Activated CD8-positive, alpha-beta memory T cell treated with anti-CD3 and anti-CD28 coated beads for 24 hours (primary cell): ENCODE data around the gene GABRB1.
"Not testable (repeated sequence)": the region's sequence is repeated elsewhere in the genome, so short reads cannot be mapped to it uniquely, and the experiment has no call there.

ENCODE experiments used
- DNase-seq: peaks from one replicate; pipeline ENCODE4 v3.0.0-alpha.2; 2020

Gene GABRB1

GRCh38 chr4:47215759-47216158 lies 184.4 kb downstream of the GABRB1 start:
- DNase-seq: no peak

GRCh38 chr4:47217291-47217690 lies 185.9 kb downstream of the GABRB1 start:
- no peak for DNase-seq

- no peak for DNase-seq
Measured at GRCh38 chr4:47217884-47218283, 186.5 kb downstream of the GABRB1 start.

GRCh38 chr4:47218631-47219030 lies 187.3 kb downstream of the GABRB1 start:
- no peak for DNase-seq

- DNase-seq: no peak
Measured at GRCh38 chr4:47219586-47219985, 188.2 kb downstream of the GABRB1 start.

GRCh38 chr4:47221721-47222120 lies 190.4 kb downstream of the GABRB1 start:
- DNase-seq: no peak

- DNase-seq: no peak
Measured at GRCh38 chr4:47222276-47222675, 190.9 kb downstream of the GABRB1 start.

GRCh38 chr4:47224361-47224760 lies 193.0 kb downstream of the GABRB1 start:
- no peak for DNase-seq

GRCh38 chr4:47235721-47236120 lies 204.4 kb downstream of the GABRB1 start:
- DNase-seq: no peak

- DNase-seq: no peak
Measured at GRCh38 chr4:47238667-47239066, 207.3 kb downstream of the GABRB1 start.

GRCh38 chr4:47239649-47240048 lies 208.3 kb downstream of the GABRB1 start:
- DNase-seq: no peak

- no peak for DNase-seq
Measured at GRCh38 chr4:47251348-47252135, 220.2 kb downstream of the GABRB1 start.

GRCh38 chr4:47263721-47264120 lies 232.4 kb downstream of the GABRB1 start:
- DNase-seq: no peak

GRCh38 chr4:47270201-47270888 lies 239.0 kb downstream of the GABRB1 start:
- no peak for DNase-seq

GRCh38 chr4:47271291-47271690 lies 239.9 kb downstream of the GABRB1 start:
- no peak for DNase-seq

GRCh38 chr4:47274901-47275300 lies 243.5 kb downstream of the GABRB1 start:
- DNase-seq: no peak

- DNase-seq: no peak
Measured at GRCh38 chr4:47275595-47275994, 244.2 kb downstream of the GABRB1 start.

- no peak for DNase-seq
Measured at GRCh38 chr4:47278631-47279030, 247.3 kb downstream of the GABRB1 start.

- no peak for DNase-seq
Measured at GRCh38 chr4:47287735-47288134, 256.4 kb downstream of the GABRB1 start.

GRCh38 chr4:47289805-47290204 lies 258.4 kb downstream of the GABRB1 start:
- no peak for DNase-seq

GRCh38 chr4:47290873-47291272 lies 259.5 kb downstream of the GABRB1 start:
- not testable (repeated sequence) for DNase-seq

GRCh38 chr4:47309165-47309564 lies 277.8 kb downstream of the GABRB1 start:
- no peak for DNase-seq

- DNase-seq: no peak
Measured at GRCh38 chr4:47312170-47312569, 280.8 kb downstream of the GABRB1 start.

- no peak for DNase-seq
Measured at GRCh38 chr4:47313384-47313783, 282.0 kb downstream of the GABRB1 start.

GRCh38 chr4:47315346-47315745 lies 284.0 kb downstream of the GABRB1 start:
- DNase-seq: no peak
